ENCODE measurements around the gene RABGAP1. TPM values are rescaled to one million over a fixed set of nuclear protein-coding genes. Genes with fewer than 3 reads are reported as not detected.

The RABGAP1 gene
- total RNA-seq, 1 donor from 2014 or later: 44.7 TPM

DNA sequence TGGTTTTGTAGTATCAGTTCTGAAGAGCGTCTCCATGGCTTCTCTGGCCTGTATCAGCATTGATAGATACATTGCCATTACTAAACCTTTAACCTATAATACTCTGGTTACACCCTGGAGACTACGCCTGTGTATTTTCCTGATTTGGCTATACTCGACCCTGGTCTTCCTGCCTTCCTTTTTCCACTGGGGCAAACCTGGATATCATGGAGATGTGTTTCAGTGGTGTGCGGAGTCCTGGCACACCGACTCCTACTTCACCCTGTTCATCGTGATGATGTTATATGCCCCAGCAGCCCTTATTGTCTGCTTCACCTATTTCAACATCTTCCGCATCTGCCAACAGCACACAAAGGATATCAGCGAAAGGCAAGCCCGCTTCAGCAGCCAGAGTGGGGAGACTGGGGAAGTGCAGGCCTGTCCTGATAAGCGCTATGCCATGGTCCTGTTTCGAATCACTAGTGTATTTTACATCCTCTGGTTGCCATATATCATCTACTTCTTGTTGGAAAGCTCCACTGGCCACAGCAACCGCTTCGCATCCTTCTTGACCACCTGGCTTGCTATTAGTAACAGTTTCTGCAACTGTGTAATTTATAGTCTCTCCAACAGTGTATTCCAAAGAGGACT is 94.2 kb downstream of the RABGAP1 start:
- Histone ChIP-seq H3K9me3 (ENCODE audit: insufficient read depth, low read depth, low read length) (no peaks in the 10 kb centered on the region), H3K79me2 (ENCODE audit: insufficient read depth, low read length) (no peaks in the 10 kb centered on the region), H3K27me3 (ENCODE audit: insufficient read depth, low read length) (no peaks in the 10 kb centered on the region), H3K4me3 (ENCODE audit: insufficient read depth, low read depth, low read length) (no peak overlapping the region), H4K20me1 (ENCODE audit: insufficient read depth, low read length) (peaks cover 4% of the 10 kb centered on the region), H3K9ac (ENCODE audit: low read length) (no peak overlapping the region), H3K4me2 (ENCODE audit: low read length) (no peak overlapping the region), H3K27ac (ENCODE audit: low read depth, low read length) (no peak overlapping the region), H3K36me3 (ENCODE audit: insufficient read depth, low read length) (peaks cover 4% of the 10 kb centered on the region), H2AFZ (ENCODE audit: low read depth, low read length) (no peak overlapping the region), H3K4me1 (ENCODE audit: insufficient read depth, low read length) (peaks cover 5% of the 10 kb centered on the region)
- Mint-ChIP-seq H3K27ac (ENCODE audit: unreplicated experiment) (peak overlapping the region; percentile 73), H3K27me3 (ENCODE audit: low read depth, unreplicated experiment) (no peaks in the 10 kb centered on the region), H3K4me3 (ENCODE audit: unreplicated experiment) (peak overlapping the region; percentile 61), H3K9me3 (ENCODE audit: unreplicated experiment) (no peaks in the 10 kb centered on the region), H3K4me1 (ENCODE audit: low read depth, unreplicated experiment) (peaks cover 33% of the 10 kb centered on the region), H3K36me3 (ENCODE audit: low read depth, unreplicated experiment) (peaks cover 4% of the 10 kb centered on the region)
- TF ChIP-seq EZH2 (IDR thresholded peaks at IDR 0.05; ENCODE audit: insufficient read depth, low read length) (no peak), CTCF (IDR thresholded peaks at IDR 0.05; ENCODE audit: insufficient read depth, low read depth, low read length) (no peak)
- FAIRE-seq: no peak
- DNase-seq (ENCODE audit: low read depth): no peak

- Histone ChIP-seq H3K4me3 (ENCODE audit: insufficient read depth, low read depth, low read length) (no peak overlapping the region), H3K27ac (ENCODE audit: low read depth, low read length) (no peak overlapping the region), H3K36me3 (ENCODE audit: insufficient read depth, low read length) (peaks cover 4% of the 10 kb centered on the region), H3K9me3 (ENCODE audit: insufficient read depth, low read depth, low read length) (no peaks in the 10 kb centered on the region), H3K4me2 (ENCODE audit: low read length) (no peak overlapping the region), H3K9ac (ENCODE audit: low read length) (no peak overlapping the region), H3K79me2 (ENCODE audit: insufficient read depth, low read length) (no peaks in the 10 kb centered on the region), H4K20me1 (ENCODE audit: insufficient read depth, low read length) (peaks cover 4% of the 10 kb centered on the region), H3K27me3 (ENCODE audit: insufficient read depth, low read length) (no peaks in the 10 kb centered on the region), H3K4me1 (ENCODE audit: insufficient read depth, low read length) (peaks cover 5% of the 10 kb centered on the region), H2AFZ (ENCODE audit: low read depth, low read length) (no peak overlapping the region)
- no peak overlapping the region for H3K4me3 Mint-ChIP-seq (ENCODE audit: unreplicated experiment)
- FAIRE-seq: no peak
- no peak for DNase-seq (ENCODE audit: low read depth)
- H3K9me3 Mint-ChIP-seq (ENCODE audit: unreplicated experiment): no peaks in the 10 kb centered on the region
- no peak for TF ChIP-seq CTCF (IDR thresholded peaks at IDR 0.05; ENCODE audit: insufficient read depth, low read depth, low read length)
- TF ChIP-seq EZH2 (IDR thresholded peaks at IDR 0.05; ENCODE audit: insufficient read depth, low read length): no peak
- peaks cover 35% of the 10 kb centered on the region for H3K4me1 Mint-ChIP-seq (ENCODE audit: low read depth, unreplicated experiment)
- no peak overlapping the region for H3K27ac Mint-ChIP-seq (ENCODE audit: unreplicated experiment)
- H3K36me3 Mint-ChIP-seq (ENCODE audit: low read depth, unreplicated experiment): peaks cover 4% of the 10 kb centered on the region
- no peaks in the 10 kb centered on the region for H3K27me3 Mint-ChIP-seq (ENCODE audit: low read depth, unreplicated experiment)
Observed at GRCh38 chr9:123035791-123036190, 95.0 kb downstream of the RABGAP1 start.

GRCh38 chr9:123036893-123037545 is 96.2 kb downstream of the RABGAP1 start:
- Histone ChIP-seq H3K9me3 (ENCODE audit: insufficient read depth, low read depth, low read length) (no peaks in the 10 kb centered on the region), H3K27ac (ENCODE audit: low read depth, low read length) (peak overlapping the region; percentile 9), H3K4me3 (ENCODE audit: insufficient read depth, low read depth, low read length) (no peak overlapping the region), H3K36me3 (ENCODE audit: insufficient read depth, low read length) (peaks cover 5% of the 10 kb centered on the region), H4K20me1 (ENCODE audit: insufficient read depth, low read length) (peaks cover 4% of the 10 kb centered on the region), H3K27me3 (ENCODE audit: insufficient read depth, low read length) (no peaks in the 10 kb centered on the region), H3K4me2 (ENCODE audit: low read length) (no peak overlapping the region), H2AFZ (ENCODE audit: low read depth, low read length) (no peak overlapping the region), H3K9ac (ENCODE audit: low read length) (no peak overlapping the region), H3K4me1 (ENCODE audit: insufficient read depth, low read length) (peaks cover 5% of the 10 kb centered on the region), H3K79me2 (ENCODE audit: insufficient read depth, low read length) (no peaks in the 10 kb centered on the region)
- no peaks in the 10 kb centered on the region for H3K27me3 Mint-ChIP-seq (ENCODE audit: low read depth, unreplicated experiment)
- FAIRE-seq (no peak), DNase-seq (ENCODE audit: low read depth) (no peak)
- TF ChIP-seq EZH2 (IDR thresholded peaks at IDR 0.05; ENCODE audit: insufficient read depth, low read length): no peak
- TF ChIP-seq CTCF (IDR thresholded peaks at IDR 0.05; ENCODE audit: insufficient read depth, low read depth, low read length): no peak
- peaks cover 4% of the 10 kb centered on the region for H3K36me3 Mint-ChIP-seq (ENCODE audit: low read depth, unreplicated experiment)
- no peak overlapping the region for H3K4me3 Mint-ChIP-seq (ENCODE audit: unreplicated experiment)
- no peaks in the 10 kb centered on the region for H3K9me3 Mint-ChIP-seq (ENCODE audit: unreplicated experiment)
- H3K4me1 Mint-ChIP-seq (ENCODE audit: low read depth, unreplicated experiment): peaks cover 28% of the 10 kb centered on the region
- no peak overlapping the region for H3K27ac Mint-ChIP-seq (ENCODE audit: unreplicated experiment)

All from astrocyte (in vitro differentiated cells and primary cell).